Measurements from ENCODE around the gene PFKFB2.

PFKFB2 gene

GRCh38 chr1:207047505-207047904 lies 5.6 kb upstream of the PFKFB2 start:
- Histone ChIP-seq H3K27ac (replicated peaks) (no peak overlapping the region), H3K4me3 (replicated peaks; ENCODE audit: insufficient read depth, low read length) (no peak overlapping the region), H3K27me3 (ENCODE audit: insufficient read depth, poor library complexity, severe bottlenecking) (no peaks in the 10 kb centered on the region)
- TF ChIP-seq GABPA (IDR thresholded peaks at IDR 0.05; ENCODE audit: low read depth) (no peak), REST (IDR thresholded peaks at IDR 0.05; ENCODE audit: insufficient replicate concordance, low read depth) (no peak), CTCF (IDR thresholded peaks at IDR 0.05; ENCODE audit: insufficient read depth, low read length) (no peak), POLR2AphosphoS5 (IDR thresholded peaks at IDR 0.05; ENCODE audit: low read depth) (no peak), SPI1 (IDR thresholded peaks at IDR 0.05; ENCODE audit: borderline replicate concordance, low read depth) (no peak)
- no peak for DNase-seq (ENCODE audit: low read depth in 1 of 2, low spot score in 1 of 2)

GRCh38 chr1:207048041-207048440 lies 5.0 kb upstream of the PFKFB2 start:
- no peak for DNase-seq (ENCODE audit: low read depth in 1 of 2, low spot score in 1 of 2)
- H3K27me3 ChIP-seq (ENCODE audit: insufficient read depth, poor library complexity, severe bottlenecking), result no peaks in the 10 kb centered on the region
- H3K4me3 ChIP-seq (replicated peaks; ENCODE audit: insufficient read depth, low read length), result no peak overlapping the region
- no peak overlapping the region for H3K27ac ChIP-seq (replicated peaks)
- TF ChIP-seq CTCF (IDR thresholded peaks at IDR 0.05; ENCODE audit: insufficient read depth, low read length) (no peak), SPI1 (IDR thresholded peaks at IDR 0.05; ENCODE audit: borderline replicate concordance, low read depth) (peak; percentile 33; the same call in 1 of the 2 replicates)

- TF ChIP-seq SPI1 (IDR thresholded peaks at IDR 0.05; ENCODE audit: borderline replicate concordance, low read depth), result no peak
- no peak for TF ChIP-seq REST (IDR thresholded peaks at IDR 0.05; ENCODE audit: insufficient replicate concordance, low read depth)
- no peak for TF ChIP-seq CTCF (IDR thresholded peaks at IDR 0.05; ENCODE audit: insufficient read depth, low read length)
- TF ChIP-seq GABPA (IDR thresholded peaks at IDR 0.05; ENCODE audit: low read depth), result no peak
- TF ChIP-seq POLR2AphosphoS5 (IDR thresholded peaks at IDR 0.05; ENCODE audit: low read depth), result no peak
- no peaks in the 10 kb centered on the region for H3K27me3 ChIP-seq (ENCODE audit: insufficient read depth, poor library complexity, severe bottlenecking)
- DNase-seq (ENCODE audit: low read depth in 1 of 2, low spot score in 1 of 2), result no peak
- H3K27ac ChIP-seq (replicated peaks), result no peak overlapping the region
- H3K4me3 ChIP-seq (replicated peaks; ENCODE audit: insufficient read depth, low read length), result no peak overlapping the region
Measured at GRCh38 chr1:207049054-207049453, 4.0 kb upstream of the PFKFB2 start.

- Histone ChIP-seq H3K4me3 (replicated peaks; ENCODE audit: insufficient read depth, low read length) (no peak overlapping the region; the same call in 1 of the 2 replicates), H3K27ac (replicated peaks) (peak overlapping the region; percentile 79), H3K27me3 (ENCODE audit: insufficient read depth, poor library complexity, severe bottlenecking) (no peaks in the 10 kb centered on the region)
- DNase-seq (ENCODE audit: low read depth in 1 of 2, low spot score in 1 of 2), result no peak
- TF ChIP-seq CTCF (IDR thresholded peaks at IDR 0.05; ENCODE audit: insufficient read depth, low read length) (no peak), POLR2AphosphoS5 (IDR thresholded peaks at IDR 0.05; ENCODE audit: low read depth) (no peak), REST (IDR thresholded peaks at IDR 0.05; ENCODE audit: insufficient replicate concordance, low read depth) (no peak), SPI1 (IDR thresholded peaks at IDR 0.05; ENCODE audit: borderline replicate concordance, low read depth) (no peak), GABPA (IDR thresholded peaks at IDR 0.05; ENCODE audit: low read depth) (no peak)
Measured at GRCh38 chr1:207049514-207049913, 3.6 kb upstream of the PFKFB2 start.

All from HL-60 (cell line).